Right lobe of liver (tissue), 6 donors: ENCODE measurements around the gene C15orf62. TPM values are rescaled to one million over a fixed set of nuclear protein-coding genes. Genes with fewer than 3 reads are reported as not detected.

Experiments used
- ATAC-seq, 4 donors: fragments of 200-7000 bp; cut with Tn5 transposase; one replicate each; pipeline ENCODE4 v1.9.1; 2020; ENCODE audit warnings: mild to moderate bottlenecking in 4 of 4, moderate library complexity in 4 of 4
- DNase-seq, 3 donors: peaks; one replicate each; pipeline ENCODE4 v3.0.0-alpha.2; 2020
- H3K27ac ChIP-seq, 3 donors: fragments of 200-600 bp; one replicate each; pipeline ENCODE4 v1.8.0; 2022
- H3K27me3 ChIP-seq, 2 donors: fragments of 200-600 bp; one replicate each; pipeline ENCODE4 v1.8.0; 2022
- H3K36me3 ChIP-seq, 4 donors: fragments of 200-600 bp; sonication (generic) in 1 of 4; one replicate each; pipeline versions ENCODE4 v1.5.1 to v1.8.0; 2017 to 2022; ENCODE audit warnings: control low read depth in 1 of 4
- H3K4me1 ChIP-seq, 4 donors: fragments of 200-600 bp; sonication (generic) in 1 of 4; one replicate each; pipeline versions ENCODE4 v1.5.1 to v1.8.0; 2017 to 2022; ENCODE audit warnings: control low read depth in 1 of 4
- H3K4me3 ChIP-seq, 3 donors: fragments of 200-600 bp; one replicate each; pipeline ENCODE4 v1.8.0; 2022
- H3K9me3 ChIP-seq, 4 donors: fragments of 200-600 bp; sonication (generic) in 1 of 4; one replicate each; pipeline versions ENCODE4 v1.5.1 to v1.8.0; 2017 to 2022; ENCODE audit warnings: control low read depth in 1 of 4
- CTCF ChIP-seq, 4 donors: fragments of 200-600 bp in 3 of 4; fragments of 450-650 bp in 1 of 4; IDR thresholded peaks; one replicate each; pipeline versions ENCODE4 v1.5.1 to v1.8.0; 2016 to 2022; ENCODE audit warnings: antibody characterized with exemption in 4 of 4, mild to moderate bottlenecking in 2 of 4
- POLR2A ChIP-seq: fragments of 450-650 bp; IDR thresholded peaks from one replicate; pipeline ENCODE4 v1.6.1; 2017; ENCODE audit warnings: antibody characterized with exemption, mild to moderate bottlenecking
- WGBS: methylation state at CpG from one replicate; pipeline ENCODE4 v1.1.6; 2018; ENCODE audit warnings: low coverage, low lambda C conversion rate; ENCODE audit not compliant: insufficient coverage; ENCODE audit errors: missing lambda C conversion rate; 5-methylcytosine and 5-hydroxymethylcytosine counted together
- intact Hi-C, 2 donors: fragments of 100-400 bp; cut with DNase I; formaldehyde crosslinking; loops; one replicate each; pipeline versions ENCODE4 v1.11.2 to v1.14.1; 2022
- long read RNA-seq: library from polyadenylated mRNA; unstranded; transcript quantifications from one replicate; pipeline ENCODE4 v2.0.0, GENCODE V29; 2019
- total RNA-seq, 6 experiments: library from RNA; depleted of rRNA in 2 of 6; stranded (reverse); fragments of >200 nt in 2 of 6; fragmentation: NEBNext Ultra II Directional in 3 of 6; extraction: Animal tissue kit (Norgen Biotek cat#: 25700) in 3 of 6; gene quantifications; one replicate each; pipeline versions ENCODE4 v1.1.0 to v1.2.4, GENCODE V29; 2016 to 2023
- donor health status: DM: no; HTN: yes; CAD: no.
- donor health status: DM: no; HTN: no; CAD: no.
- donor health status: DM: no; HTN: no; CAD: no.
- donor health status: DM: no; HTN: yes; CAD: no.
- donor health status: DM: no; HTN: yes; CAD: no.

C15orf62 gene
- total RNA-seq = 1 to 10 TPM in 2 of 6 experiments, under 1 TPM in 4; 0.51 to 1.6 (median 0.83) TPM
- long read RNA-seq = 0 reads

DNA sequence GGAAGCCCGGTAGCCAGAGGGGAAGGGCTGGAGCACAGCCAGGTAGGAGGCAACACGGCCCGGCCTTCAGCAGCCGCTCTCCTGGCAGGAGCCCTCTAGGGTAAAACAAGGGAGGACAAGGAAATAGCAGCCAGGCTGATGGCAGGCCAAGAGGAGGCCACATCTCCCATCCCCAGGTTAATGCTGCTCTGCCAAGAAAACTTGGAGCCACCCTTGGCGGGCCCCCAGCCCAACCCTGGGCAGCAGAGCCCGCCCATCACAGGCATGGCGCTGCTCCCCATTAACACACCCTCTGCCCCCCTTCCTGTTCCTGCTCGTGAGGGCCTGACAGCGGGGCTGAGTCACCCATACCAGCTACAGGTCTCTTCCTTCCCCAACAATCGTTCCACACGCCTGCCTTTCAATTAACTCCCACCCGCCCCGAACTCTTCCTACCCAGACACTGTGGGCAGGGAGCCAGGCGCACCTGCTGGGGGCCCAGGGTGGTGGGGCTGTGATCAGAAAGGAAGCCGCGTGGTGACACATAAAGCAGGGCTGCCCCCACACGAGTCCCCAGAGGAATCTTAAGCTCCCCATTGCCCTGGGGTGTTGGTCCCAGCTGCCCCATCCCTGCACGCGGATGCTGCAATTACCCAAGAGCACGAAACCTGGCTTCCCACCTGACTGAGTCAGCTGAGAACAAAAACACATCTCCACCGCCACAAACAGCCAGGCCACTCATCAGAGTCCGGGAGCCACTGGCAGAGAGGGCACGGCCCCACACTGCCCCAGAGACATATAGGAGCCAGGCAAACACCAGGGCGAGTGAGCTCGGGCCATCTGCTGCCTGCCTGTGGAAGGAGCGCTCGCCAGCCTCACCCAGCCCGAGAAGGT is at the start of gene C15orf62:
TSS of gene C15orf62 (plus strand) at position 707 of the 873 bp plus-strand sequence. CDS start 516 bp downstream, outside the sequence.
- Histone ChIP-seq H3K27me3 (no peaks in the 10 kb centered on the region), H3K27ac (peak within 1 kb of the TSS; percentile 7 to 71 (median 69)), H3K9me3 (no peaks in the 10 kb centered on the region), H3K4me3 (no peak within 1 kb of the TSS), H3K4me1 (peaks cover 0 to 50% (median 14%) of the 10 kb centered on the region in 4 donors), H3K36me3 (peaks cover 0 to 34% (median 11%) of the 10 kb centered on the region in 4 donors)
- no peak for TF ChIP-seq CTCF (IDR thresholded peaks at IDR 0.05)
- TF ChIP-seq POLR2A = no peak
- WGBS = 52% methylated on average over 11 of the region's 28 CpGs
- DNase-seq (no peak), ATAC-seq (peak in 1 of 4 donors; percentile 1)
- intact Hi-C loops = no loop called here

DNA sequence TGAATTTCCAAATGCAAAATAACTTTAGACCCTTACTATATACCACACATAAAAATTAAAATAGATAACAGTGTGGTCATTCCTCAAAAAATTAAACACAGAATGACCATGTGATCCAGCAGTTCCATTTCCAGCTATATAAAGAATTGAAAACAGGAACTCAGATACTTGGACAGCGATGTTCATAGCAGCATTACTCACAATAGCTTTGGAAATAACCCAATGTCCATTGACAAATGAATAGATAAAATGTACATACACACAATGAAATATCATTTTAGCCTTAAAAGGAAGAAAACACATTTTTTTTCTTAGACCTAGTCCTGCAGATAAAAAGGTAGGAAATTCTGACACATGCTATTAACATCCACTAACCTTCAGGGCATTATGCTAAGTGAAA is 48.1 kb upstream of the C15orf62 start:
- H3K4me3 ChIP-seq = no peak overlapping the region
- H3K36me3 ChIP-seq = no peaks in the 10 kb centered on the region
- H3K27ac ChIP-seq = no peak overlapping the region
- no peak for DNase-seq
- H3K4me1 ChIP-seq = no peaks in the 10 kb centered on the region
- TF ChIP-seq POLR2A = no peak
- TF ChIP-seq CTCF (IDR thresholded peaks at IDR 0.05) = no peak
- 46% methylated on average over 1 of the region's 1 CpG for WGBS
- H3K9me3 ChIP-seq = no peaks in the 10 kb centered on the region
- H3K27me3 ChIP-seq = no peaks in the 10 kb centered on the region
- intact Hi-C loops = no loop called here
- peak in 2 of 4 donors; percentile 18 to 42 for ATAC-seq

DNA sequence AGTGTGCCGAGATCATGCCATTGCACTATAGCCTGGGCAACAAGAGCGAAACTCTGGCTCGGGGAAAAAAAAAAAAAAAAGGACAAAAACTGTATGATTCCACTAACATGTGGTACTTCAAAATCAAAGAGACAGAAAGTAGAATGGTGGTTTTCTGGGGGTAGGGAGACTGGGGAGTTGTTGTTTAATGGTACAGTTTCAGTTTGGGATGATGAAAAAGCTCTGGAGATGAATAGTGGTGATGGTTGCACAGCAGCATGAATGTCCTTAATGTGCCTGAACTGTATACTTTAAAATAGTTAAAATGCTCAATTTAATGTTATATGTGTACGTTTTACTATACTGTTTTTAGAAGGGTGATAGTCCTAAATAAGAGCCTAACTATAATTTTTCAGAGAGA is 47.4 kb upstream of the C15orf62 start:
- no peaks in the 10 kb centered on the region for H3K36me3 ChIP-seq
- WGBS = 93% methylated on average over 4 of the region's 4 CpGs
- DNase-seq (no peak), ATAC-seq (no peak)
- intact Hi-C loops = no loop called here
- H3K4me1 ChIP-seq = no peaks in the 10 kb centered on the region
- H3K27me3 ChIP-seq = no peaks in the 10 kb centered on the region
- H3K4me3 ChIP-seq = no peak overlapping the region
- no peak overlapping the region for H3K27ac ChIP-seq
- TF ChIP-seq POLR2A = no peak
- no peaks in the 10 kb centered on the region for H3K9me3 ChIP-seq

DNA sequence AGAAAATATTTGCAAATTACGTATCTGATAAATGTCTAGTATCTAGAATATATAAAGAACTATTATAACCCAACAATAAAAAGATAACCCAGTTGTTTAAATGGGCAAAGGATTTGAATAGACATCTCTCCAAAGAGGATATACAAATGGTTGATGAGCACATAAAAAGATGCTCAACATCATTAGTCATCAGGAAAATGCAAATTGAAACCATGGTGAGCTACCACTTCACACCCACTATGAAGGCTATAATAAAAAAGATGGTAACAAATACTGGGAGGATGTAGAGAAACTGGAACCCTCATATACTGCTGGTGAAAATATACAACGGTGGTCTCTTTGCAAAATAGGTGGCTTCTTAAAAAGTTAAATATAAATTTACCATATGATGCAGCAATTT is 46.8 kb upstream of the C15orf62 start:
- Histone ChIP-seq H3K36me3 (no peaks in the 10 kb centered on the region), H3K27ac (no peak overlapping the region), H3K9me3 (no peaks in the 10 kb centered on the region), H3K4me1 (no peaks in the 10 kb centered on the region), H3K4me3 (no peak overlapping the region), H3K27me3 (no peaks in the 10 kb centered on the region)
- no peak for DNase-seq
- intact Hi-C loops = no loop called here
- 86% methylated on average over 2 of the region's 2 CpGs for WGBS
- no peak for TF ChIP-seq CTCF (IDR thresholded peaks at IDR 0.05)
- TF ChIP-seq POLR2A = no peak
- ATAC-seq = no peak

DNA sequence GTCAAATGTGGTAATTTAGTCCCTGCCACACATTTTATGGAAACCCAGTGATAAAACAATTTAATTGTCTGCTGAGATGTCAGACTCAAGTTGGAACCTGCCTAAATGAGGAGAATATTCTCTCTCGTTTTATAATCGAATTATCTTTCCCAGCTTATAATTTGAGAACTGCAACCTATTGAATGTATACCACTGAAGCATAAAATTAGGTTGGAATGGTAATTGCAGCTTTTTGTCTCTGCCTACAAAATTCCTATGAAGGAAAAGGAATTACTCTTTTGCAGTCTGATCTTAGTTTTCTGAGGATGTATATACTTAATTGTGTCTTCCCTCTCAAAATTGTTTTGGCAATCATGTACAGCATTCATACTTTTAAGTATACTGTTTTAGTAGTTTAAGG is 45.9 kb upstream of the C15orf62 start:
- DNase-seq = no peak
- H3K36me3 ChIP-seq = no peaks in the 10 kb centered on the region
- no peak for ATAC-seq
- no peak overlapping the region for H3K27ac ChIP-seq
- no peak overlapping the region for H3K4me3 ChIP-seq
- H3K4me1 ChIP-seq = no peaks in the 10 kb centered on the region
- 92% methylated on average over 2 of the region's 2 CpGs for WGBS
- intact Hi-C loops = no loop called here
- H3K9me3 ChIP-seq = no peaks in the 10 kb centered on the region
- no peak for TF ChIP-seq CTCF (IDR thresholded peaks at IDR 0.05)
- no peak for TF ChIP-seq POLR2A
- H3K27me3 ChIP-seq = no peaks in the 10 kb centered on the region
